A549 (cell line): Measurements from ENCODE around the gene GLIS1. TPM values are rescaled to one million over a fixed set of nuclear protein-coding genes. Genes with fewer than 3 reads are reported as not detected.

ENCODE experiments used
- ATAC-seq, 2 experiments: fragments of 200-7000 bp in 1 of 2; fragments of >200 bp in 1 of 2; cut with Nextera tagmentation in 1 of 2; cut with Tn5 transposase in 1 of 2; 3 replicates each; pipeline versions ENCODE4 v1.8.0 to v1.9.1; 2018 to 2020; ENCODE audit warnings: mild to moderate bottlenecking in 1 of 2, moderate library complexity in 1 of 2
- CTCF ChIA-PET: fragments of 300-600 bp; sonication (Branson Sonifier 250); formaldehyde crosslinking; extraction: SDS; loops from one replicate; lab custom pipeline; 2021; ENCODE audit warnings: antibody characterized with exemption, inconsistent platforms; lab: Yijun Ruan, JAX
- POLR2A ChIA-PET: fragments of 350-600 bp; formaldehyde crosslinking; extraction: SDS; loops from one replicate; lab custom pipeline; 2021; ENCODE audit warnings: antibody characterized with exemption, inconsistent platforms; lab: Yijun Ruan, JAX
- DNase-seq, 2 experiments: peaks; one replicate each; pipeline versions ENCODE4 v3.0.0 to v3.0.0-alpha.2; 2011 to 2016; ENCODE audit warnings: low read depth in 1 of 2, low spot score in 1 of 2
- FAIRE-seq: peaks from 2 replicates; lab custom pipeline; 2011; peaks lifted over from hg19 to GRCh38; lab: Jason Lieb, UNC
- H3K27ac ChIP-seq, 2 experiments: fragments of >200 bp; sonication (Bioruptor Twin); formaldehyde crosslinking; 3 replicates each; pipeline ENCODE4 v1.5.1; 2016 to 2017
- H3K4me1 ChIP-seq: fragments of >200 bp; sonication (Bioruptor Twin); formaldehyde crosslinking; 3 replicates; pipeline ENCODE4 v1.6.1; 2016
- H3K4me2 ChIP-seq: fragments of >200 bp; sonication (Bioruptor Twin); formaldehyde crosslinking; 3 replicates; pipeline ENCODE4 v1.6.1; 2016
- H3K4me3 ChIP-seq: fragments of >200 bp; sonication (Bioruptor Twin); formaldehyde crosslinking; 3 replicates; pipeline ENCODE4 v1.5.1; 2016
- H3K9me3 ChIP-seq: fragments of >200 bp; sonication (Bioruptor Twin); formaldehyde crosslinking; 3 replicates; pipeline ENCODE4 v1.6.1; 2016
- CBX8 ChIP-seq: fragments of 200-600 bp; sonication (generic); IDR thresholded peaks from 2 replicates; pipeline ENCODE4 v1.6.1; 2016
- EHF ChIP-seq: fragments of 250-450 bp; sonication (Bioruptor Pico); IDR thresholded peaks from 2 replicates; pipeline ENCODE4 v1.5.0; 2020; ENCODE audit warnings: mild to moderate bottlenecking
- EHMT2 ChIP-seq: fragments of 200-600 bp; sonication (generic); IDR thresholded peaks from 2 replicates; pipeline ENCODE4 v1.6.1; 2016; ENCODE audit warnings: antibody characterized with exemption, low read depth, mild to moderate bottlenecking, moderate library complexity
- ESRRA ChIP-seq: fragments of 150-350 bp; IDR thresholded peaks from 2 replicates; pipeline ENCODE4 v1.6.1; 2014; ENCODE audit warnings: mild to moderate bottlenecking, low read length, borderline replicate concordance
- FOSL2 ChIP-seq, 2 experiments: fragments of 450-650 bp in 1 of 2; fragments of >200 bp in 1 of 2; sonication (Bioruptor Twin) in 1 of 2; formaldehyde crosslinking; IDR thresholded peaks; 2 replicates each; pipeline versions ENCODE4 v1.5.0 to v1.6.1; 2016 to 2020; ENCODE audit warnings: mild to moderate bottlenecking in 1 of 2, moderate library complexity in 1 of 2
- GATA3 ChIP-seq: IDR thresholded peaks from 2 replicates; pipeline ENCODE4 v1.6.1; 2012; ENCODE audit warnings: borderline replicate concordance
- KDM1A ChIP-seq: fragments of 200-600 bp; sonication (generic); IDR thresholded peaks from 2 replicates; pipeline ENCODE4 v1.6.1; 2016; ENCODE audit warnings: low read depth, mild to moderate bottlenecking
- MAZ ChIP-seq: fragments of 150-350 bp; IDR thresholded peaks from 2 replicates; pipeline ENCODE4 v1.6.1; 2014; ENCODE audit warnings: antibody characterized with exemption, low read depth, low read length, borderline replicate concordance
- MYC ChIP-seq: IDR thresholded peaks from 2 replicates; pipeline ENCODE4 v1.6.1; 2012; ENCODE audit warnings: mild to moderate bottlenecking, inconsistent platforms, low read length, improper control_type of control experiment, borderline replicate concordance
- PHF8 ChIP-seq: fragments of 200-600 bp; sonication (generic); IDR thresholded peaks from 2 replicates; pipeline ENCODE4 v1.6.1; 2016; ENCODE audit warnings: low read depth, mild to moderate bottlenecking, antibody characterized with exemption, moderate library complexity, borderline replicate concordance
- POLR2A ChIP-seq: IDR thresholded peaks from 2 replicates; pipeline ENCODE4 v1.6.1; 2012; ENCODE audit warnings: mild to moderate bottlenecking, low read length
- RARB ChIP-seq: fragments of 250-450 bp; sonication (Bioruptor Pico); IDR thresholded peaks from 2 replicates; pipeline ENCODE4 v1.8.0; 2021; ENCODE audit warnings: mild to moderate bottlenecking, moderate library complexity
- RCOR1 ChIP-seq: fragments of 150-350 bp; IDR thresholded peaks from 2 replicates; pipeline ENCODE4 v1.6.1; 2014; ENCODE audit warnings: antibody characterized with exemption, low read length, low read depth
- RFX5 ChIP-seq: fragments of 450-650 bp; IDR thresholded peaks from 2 replicates; pipeline ENCODE4 v1.7.1; 2014; ENCODE audit warnings: antibody characterized with exemption, mild to moderate bottlenecking, moderate library complexity
- ZC3H11A ChIP-seq: fragments of 450-650 bp; IDR thresholded peaks from 2 replicates; pipeline ENCODE4 v1.6.1; 2014; ENCODE audit warnings: antibody characterized with exemption, mild to moderate bottlenecking
- WGBS: methylation state at CpG from one replicate; pipeline ENCODE4 v1.1.6; 2017; ENCODE audit errors: missing lambda C conversion rate; 5-methylcytosine and 5-hydroxymethylcytosine counted together
- polyA plus RNA-seq, 4 experiments: library from polyadenylated mRNA; depleted of rRNA in 3 of 4; stranded (reverse); fragments of >200 nt; fragmentation: RNase III in 1 of 4; extraction: RNeasy Plus Mini Kit Qiagen cat#74134 plus additional on column Dnase treatment in 1 of 4; gene quantifications; 2 replicates in 3 of 4; 3 replicates in 1 of 4; pipeline ENCODE4 v1.2.3, GENCODE V29; 2011 to 2017
- TF ChIP-seq, protein P1 (sequence below): fragments of 250-450 bp; sonication (Bioruptor Pico); IDR thresholded peaks from 2 replicates; pipeline ENCODE4 v1.5.0; 2021; ENCODE audit warnings: mild to moderate bottlenecking, moderate library complexity, borderline replicate concordance
- TF ChIP-seq, protein P2 (sequence below): IDR thresholded peaks from 2 replicates; pipeline ENCODE4 v1.6.1; 2012
- TF ChIP-seq, protein P3 (sequence below): fragments of 200-600 bp; sonication (generic); IDR thresholded peaks from 2 replicates; pipeline ENCODE4 v1.6.1; 2016; ENCODE audit warnings: antibody characterized with exemption, mild to moderate bottlenecking, moderate library complexity
- TF ChIP-seq, protein P4 (sequence below): fragments of 150-350 bp; IDR thresholded peaks from 2 replicates; pipeline ENCODE4 v1.6.1; 2014; ENCODE audit warnings: low read depth, mild to moderate bottlenecking, low read length
- TF ChIP-seq, protein P5 (sequence below): IDR thresholded peaks from 2 replicates; pipeline ENCODE4 v1.6.1; 2012; ENCODE audit warnings: low read depth, borderline replicate concordance
- TF ChIP-seq, protein P6 (sequence below): fragments of 450-650 bp; IDR thresholded peaks from 2 replicates; pipeline ENCODE4 v1.6.1; 2014; ENCODE audit warnings: antibody characterized with exemption

Gene GLIS1
- polyA plus RNA-seq, 2 of the 4 experiments (the other 2 are of a cell fraction): 0.04 TPM; not detected in 1

DNA sequence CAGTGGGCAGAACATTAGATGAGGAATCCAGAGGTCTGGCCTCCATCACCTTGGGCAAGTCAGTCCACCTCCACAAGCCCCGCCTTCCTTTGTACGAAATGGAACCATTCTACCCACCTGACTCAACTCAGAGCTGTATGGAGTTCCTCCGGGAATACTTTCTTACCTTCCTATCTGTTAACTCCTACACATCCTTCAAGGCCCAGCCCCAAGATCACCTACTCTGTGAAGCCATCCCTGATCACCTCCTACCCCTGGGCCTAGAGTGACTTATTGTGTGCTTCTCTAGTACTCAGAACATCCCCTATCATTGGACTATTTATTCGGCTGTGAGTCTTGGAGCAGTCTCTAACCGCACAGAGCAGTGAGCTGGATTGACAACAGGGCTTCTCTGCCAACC lies 66.7 kb downstream of the GLIS1 start:
- 86% methylated on average over 5 of the region's 5 CpGs for WGBS
- no peak overlapping the region for H3K4me3 ChIP-seq
- H3K27ac ChIP-seq: no peak overlapping the region
- no peaks in the 10 kb centered on the region for H3K4me1 ChIP-seq
- FAIRE-seq (no peak), ATAC-seq (no peak), DNase-seq (no peak)
- no peaks in the 10 kb centered on the region for H3K9me3 ChIP-seq
- H3K4me2 ChIP-seq: no peak overlapping the region
- POLR2A ChIA-PET: no interaction called here
- TF ChIP-seq EHF (CRISPR knock-in tag): no peak
- no peak for TF ChIP-seq ESRRA
- TF ChIP-seq, protein P1, sequence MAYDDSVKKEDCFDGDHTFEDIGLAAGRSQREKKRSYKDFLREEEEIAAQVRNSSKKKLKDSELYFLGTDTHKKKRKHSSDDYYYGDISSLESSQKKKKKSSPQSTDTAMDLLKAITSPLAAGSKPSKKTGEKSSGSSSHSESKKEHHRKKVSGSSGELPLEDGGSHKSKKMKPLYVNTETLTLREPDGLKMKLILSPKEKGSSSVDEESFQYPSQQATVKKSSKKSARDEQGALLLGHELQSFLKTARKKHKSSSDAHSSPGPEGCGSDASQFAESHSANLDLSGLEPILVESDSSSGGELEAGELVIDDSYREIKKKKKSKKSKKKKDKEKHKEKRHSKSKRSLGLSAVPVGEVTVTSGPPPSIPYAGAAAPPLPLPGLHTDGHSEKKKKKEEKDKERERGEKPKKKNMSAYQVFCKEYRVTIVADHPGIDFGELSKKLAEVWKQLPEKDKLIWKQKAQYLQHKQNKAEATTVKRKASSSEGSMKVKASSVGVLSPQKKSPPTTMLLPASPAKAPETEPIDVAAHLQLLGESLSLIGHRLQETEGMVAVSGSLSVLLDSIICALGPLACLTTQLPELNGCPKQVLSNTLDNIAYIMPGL: no peak
- TF ChIP-seq, protein P2, sequence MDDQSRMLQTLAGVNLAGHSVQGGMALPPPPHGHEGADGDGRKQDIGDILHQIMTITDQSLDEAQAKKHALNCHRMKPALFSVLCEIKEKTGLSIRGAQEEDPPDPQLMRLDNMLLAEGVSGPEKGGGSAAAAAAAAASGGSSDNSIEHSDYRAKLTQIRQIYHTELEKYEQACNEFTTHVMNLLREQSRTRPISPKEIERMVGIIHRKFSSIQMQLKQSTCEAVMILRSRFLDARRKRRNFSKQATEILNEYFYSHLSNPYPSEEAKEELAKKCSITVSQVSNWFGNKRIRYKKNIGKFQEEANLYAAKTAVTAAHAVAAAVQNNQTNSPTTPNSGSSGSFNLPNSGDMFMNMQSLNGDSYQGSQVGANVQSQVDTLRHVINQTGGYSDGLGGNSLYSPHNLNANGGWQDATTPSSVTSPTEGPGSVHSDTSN: no peak
- no peak for TF ChIP-seq MAZ
- TF ChIP-seq RCOR1: no peak
- TF ChIP-seq, all 56 proteins: peak for 0
- CTCF ChIA-PET: interaction anchor here (1.2 to 1.5 kb wide), 2 partner anchors 10 to 82 kb away, joined by 3 to 5 read pairs; no protein-coding TSS in a partner anchor

DNA sequence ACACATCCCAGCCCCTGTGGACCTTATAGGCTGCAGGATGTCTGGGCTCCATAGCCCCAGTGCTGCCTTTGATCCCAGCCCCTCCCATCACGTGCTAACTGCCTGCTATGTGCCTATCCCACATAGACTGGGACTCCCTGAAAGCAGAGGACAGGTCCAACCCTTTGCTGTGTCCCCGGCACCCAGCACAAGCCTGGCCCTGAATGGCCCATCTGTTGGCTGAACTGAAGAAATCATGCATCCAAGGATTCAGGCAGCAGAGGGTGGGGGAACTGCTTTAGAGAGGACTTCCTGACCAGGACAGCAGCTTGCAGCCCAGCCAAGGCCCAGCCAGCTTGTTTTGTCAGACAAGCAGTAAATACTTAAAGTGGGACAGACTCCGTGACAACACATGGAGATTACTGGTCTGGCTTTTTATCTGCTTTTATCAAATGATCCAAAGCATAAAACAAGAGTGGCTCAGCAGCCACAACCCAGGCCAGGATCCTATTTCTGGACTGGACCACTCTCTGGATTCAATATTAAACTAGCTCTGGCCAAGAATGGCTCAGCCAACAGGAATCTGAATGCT lies 69.3 kb downstream of the GLIS1 start:
- no peak for ATAC-seq
- no peak for FAIRE-seq
- H3K9me3 ChIP-seq: no peaks in the 10 kb centered on the region
- H3K4me3 ChIP-seq: no peak overlapping the region
- H3K4me1 ChIP-seq: no peaks in the 10 kb centered on the region
- POLR2A ChIA-PET: no interaction called here
- DNase-seq: no peak
- WGBS: 87% methylated on average over 2 of the region's 3 CpGs
- CTCF ChIA-PET: interaction anchor here (1.2 kb wide), 1 partner anchor 10 kb away, joined by 3 read pairs; no protein-coding TSS in a partner anchor
- TF ChIP-seq, protein P3, sequence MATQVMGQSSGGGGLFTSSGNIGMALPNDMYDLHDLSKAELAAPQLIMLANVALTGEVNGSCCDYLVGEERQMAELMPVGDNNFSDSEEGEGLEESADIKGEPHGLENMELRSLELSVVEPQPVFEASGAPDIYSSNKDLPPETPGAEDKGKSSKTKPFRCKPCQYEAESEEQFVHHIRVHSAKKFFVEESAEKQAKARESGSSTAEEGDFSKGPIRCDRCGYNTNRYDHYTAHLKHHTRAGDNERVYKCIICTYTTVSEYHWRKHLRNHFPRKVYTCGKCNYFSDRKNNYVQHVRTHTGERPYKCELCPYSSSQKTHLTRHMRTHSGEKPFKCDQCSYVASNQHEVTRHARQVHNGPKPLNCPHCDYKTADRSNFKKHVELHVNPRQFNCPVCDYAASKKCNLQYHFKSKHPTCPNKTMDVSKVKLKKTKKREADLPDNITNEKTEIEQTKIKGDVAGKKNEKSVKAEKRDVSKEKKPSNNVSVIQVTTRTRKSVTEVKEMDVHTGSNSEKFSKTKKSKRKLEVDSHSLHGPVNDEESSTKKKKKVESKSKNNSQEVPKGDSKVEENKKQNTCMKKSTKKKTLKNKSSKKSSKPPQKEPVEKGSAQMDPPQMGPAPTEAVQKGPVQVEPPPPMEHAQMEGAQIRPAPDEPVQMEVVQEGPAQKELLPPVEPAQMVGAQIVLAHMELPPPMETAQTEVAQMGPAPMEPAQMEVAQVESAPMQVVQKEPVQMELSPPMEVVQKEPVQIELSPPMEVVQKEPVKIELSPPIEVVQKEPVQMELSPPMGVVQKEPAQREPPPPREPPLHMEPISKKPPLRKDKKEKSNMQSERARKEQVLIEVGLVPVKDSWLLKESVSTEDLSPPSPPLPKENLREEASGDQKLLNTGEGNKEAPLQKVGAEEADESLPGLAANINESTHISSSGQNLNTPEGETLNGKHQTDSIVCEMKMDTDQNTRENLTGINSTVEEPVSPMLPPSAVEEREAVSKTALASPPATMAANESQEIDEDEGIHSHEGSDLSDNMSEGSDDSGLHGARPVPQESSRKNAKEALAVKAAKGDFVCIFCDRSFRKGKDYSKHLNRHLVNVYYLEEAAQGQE: no peak
- no peak for TF ChIP-seq PHF8
- TF ChIP-seq ZC3H11A: no peak
- TF ChIP-seq GATA3: no peak
- TF ChIP-seq, protein P4, sequence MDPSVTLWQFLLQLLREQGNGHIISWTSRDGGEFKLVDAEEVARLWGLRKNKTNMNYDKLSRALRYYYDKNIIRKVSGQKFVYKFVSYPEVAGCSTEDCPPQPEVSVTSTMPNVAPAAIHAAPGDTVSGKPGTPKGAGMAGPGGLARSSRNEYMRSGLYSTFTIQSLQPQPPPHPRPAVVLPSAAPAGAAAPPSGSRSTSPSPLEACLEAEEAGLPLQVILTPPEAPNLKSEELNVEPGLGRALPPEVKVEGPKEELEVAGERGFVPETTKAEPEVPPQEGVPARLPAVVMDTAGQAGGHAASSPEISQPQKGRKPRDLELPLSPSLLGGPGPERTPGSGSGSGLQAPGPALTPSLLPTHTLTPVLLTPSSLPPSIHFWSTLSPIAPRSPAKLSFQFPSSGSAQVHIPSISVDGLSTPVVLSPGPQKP: no peak
- TF ChIP-seq RFX5: no peak
- no peak for TF ChIP-seq EHMT2
- no peak for TF ChIP-seq FOSL2 (IDR thresholded peaks at IDR 0.05)
- TF ChIP-seq FOSL2 (CRISPR knock-in tag; IDR thresholded peaks at IDR 0.05): no peak
- no peak for TF ChIP-seq KDM1A
- no peak for TF ChIP-seq RARB (CRISPR knock-in tag)
- TF ChIP-seq POLR2A: no peak
- TF ChIP-seq CBX8: no peak
- TF ChIP-seq MYC: no peak
- TF ChIP-seq, protein P5, sequence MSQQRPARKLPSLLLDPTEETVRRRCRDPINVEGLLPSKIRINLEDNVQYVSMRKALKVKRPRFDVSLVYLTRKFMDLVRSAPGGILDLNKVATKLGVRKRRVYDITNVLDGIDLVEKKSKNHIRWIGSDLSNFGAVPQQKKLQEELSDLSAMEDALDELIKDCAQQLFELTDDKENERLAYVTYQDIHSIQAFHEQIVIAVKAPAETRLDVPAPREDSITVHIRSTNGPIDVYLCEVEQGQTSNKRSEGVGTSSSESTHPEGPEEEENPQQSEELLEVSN: no peak
- TF ChIP-seq, protein P6, sequence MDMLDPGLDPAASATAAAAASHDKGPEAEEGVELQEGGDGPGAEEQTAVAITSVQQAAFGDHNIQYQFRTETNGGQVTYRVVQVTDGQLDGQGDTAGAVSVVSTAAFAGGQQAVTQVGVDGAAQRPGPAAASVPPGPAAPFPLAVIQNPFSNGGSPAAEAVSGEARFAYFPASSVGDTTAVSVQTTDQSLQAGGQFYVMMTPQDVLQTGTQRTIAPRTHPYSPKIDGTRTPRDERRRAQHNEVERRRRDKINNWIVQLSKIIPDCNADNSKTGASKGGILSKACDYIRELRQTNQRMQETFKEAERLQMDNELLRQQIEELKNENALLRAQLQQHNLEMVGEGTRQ: no peak
- no peak overlapping the region for H3K27ac ChIP-seq
- no peak overlapping the region for H3K4me2 ChIP-seq
